GM18861 (cell line): Measurements from ENCODE around the gene SCGN.
A peak's percentile ranks its signal among the peaks of the same experiment; 100 is the strongest.

Experiments
- ATAC-seq: cut with Tn5 transposase; IDR thresholded peaks from one replicate; pipeline ENCODE4 v1.9.1; 2021; ENCODE audit not compliant: unreplicated experiment

SCGN gene, protein sequence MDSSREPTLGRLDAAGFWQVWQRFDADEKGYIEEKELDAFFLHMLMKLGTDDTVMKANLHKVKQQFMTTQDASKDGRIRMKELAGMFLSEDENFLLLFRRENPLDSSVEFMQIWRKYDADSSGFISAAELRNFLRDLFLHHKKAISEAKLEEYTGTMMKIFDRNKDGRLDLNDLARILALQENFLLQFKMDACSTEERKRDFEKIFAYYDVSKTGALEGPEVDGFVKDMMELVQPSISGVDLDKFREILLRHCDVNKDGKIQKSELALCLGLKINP

DNA sequence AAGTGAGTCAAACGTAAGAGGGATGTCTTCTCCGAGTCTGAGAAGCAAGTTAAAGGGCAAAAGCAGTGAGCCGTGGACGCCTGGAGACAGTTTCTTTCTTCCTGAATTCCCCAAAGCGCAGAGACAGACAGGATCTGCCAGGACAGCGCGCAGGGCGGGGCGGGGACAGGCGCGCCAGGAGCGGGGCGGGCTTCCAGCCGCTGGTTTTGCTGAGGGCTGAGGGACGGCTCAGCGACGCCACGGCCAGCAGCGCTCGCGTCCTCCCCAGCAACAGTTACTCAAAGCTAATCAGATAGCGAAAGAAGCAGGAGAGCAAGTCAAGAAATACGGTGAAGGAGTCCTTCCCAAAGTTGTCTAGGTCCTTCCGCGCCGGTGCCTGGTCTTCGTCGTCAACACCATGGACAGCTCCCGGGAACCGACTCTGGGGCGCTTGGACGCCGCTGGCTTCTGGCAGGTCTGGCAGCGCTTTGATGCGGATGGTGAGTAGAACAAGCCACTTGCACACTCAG is at the start of gene SCGN:
SCGN (plus strand) TSS at position 209 of the 509 bp plus-strand sequence; CDS start at position 398, 189 bp downstream.
- no peak for ATAC-seq

DNA sequence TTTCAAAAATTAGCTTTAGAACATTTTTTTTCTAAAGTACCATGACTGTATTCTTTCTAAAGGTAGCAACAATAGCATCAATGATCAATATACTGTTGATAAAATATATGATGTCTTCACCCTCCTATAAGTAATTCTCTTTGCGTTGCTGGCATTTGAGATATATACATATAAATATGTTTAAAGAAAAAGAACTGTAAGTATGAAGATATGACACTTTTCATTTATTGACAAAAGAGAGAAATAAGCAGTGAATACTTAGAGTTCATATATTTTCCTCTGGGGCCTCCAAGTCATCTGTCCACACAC is 49.4 kb upstream of the SCGN start:
- ATAC-seq = no peak

DNA sequence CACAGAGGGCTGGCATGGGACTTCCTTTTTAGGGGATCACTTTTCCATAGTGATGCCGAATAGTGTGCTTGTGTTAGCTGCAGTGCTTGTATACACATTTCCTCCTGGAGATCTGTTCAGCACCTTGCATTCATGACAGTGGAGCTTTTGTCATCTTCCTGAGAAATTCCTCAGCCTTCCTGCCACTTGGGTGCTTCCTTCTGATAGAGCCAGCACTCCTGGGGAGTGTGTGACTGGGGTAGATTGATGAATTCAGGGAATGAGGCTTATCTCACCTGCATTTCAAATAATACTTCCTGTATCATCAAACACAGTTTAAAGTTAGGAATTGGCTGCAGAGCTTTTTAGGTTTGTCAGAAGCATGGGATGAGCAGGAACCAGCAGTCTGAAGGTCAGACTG is 48.8 kb upstream of the SCGN start:
- ATAC-seq = no peak

DNA sequence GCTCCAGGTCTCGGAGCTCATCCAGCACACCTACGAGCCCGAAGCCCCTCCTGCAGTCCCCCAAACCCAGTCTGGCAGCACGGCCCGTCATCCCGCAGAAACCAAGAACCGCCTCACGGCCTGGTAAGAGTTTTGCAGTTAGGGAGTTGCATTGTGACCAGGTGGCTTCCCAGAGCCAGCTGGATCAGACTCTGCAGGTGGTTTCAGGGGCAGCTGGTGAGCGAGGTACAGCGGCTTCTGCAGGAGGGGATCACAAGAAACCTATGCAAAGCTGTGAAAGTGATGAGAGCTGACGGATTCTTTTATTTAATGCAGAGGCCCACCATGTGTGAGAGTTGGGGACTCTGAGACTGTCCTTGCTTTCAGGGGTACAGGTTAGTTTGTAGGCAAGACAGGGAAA is 45.9 kb upstream of the SCGN start:
- no peak for ATAC-seq

DNA sequence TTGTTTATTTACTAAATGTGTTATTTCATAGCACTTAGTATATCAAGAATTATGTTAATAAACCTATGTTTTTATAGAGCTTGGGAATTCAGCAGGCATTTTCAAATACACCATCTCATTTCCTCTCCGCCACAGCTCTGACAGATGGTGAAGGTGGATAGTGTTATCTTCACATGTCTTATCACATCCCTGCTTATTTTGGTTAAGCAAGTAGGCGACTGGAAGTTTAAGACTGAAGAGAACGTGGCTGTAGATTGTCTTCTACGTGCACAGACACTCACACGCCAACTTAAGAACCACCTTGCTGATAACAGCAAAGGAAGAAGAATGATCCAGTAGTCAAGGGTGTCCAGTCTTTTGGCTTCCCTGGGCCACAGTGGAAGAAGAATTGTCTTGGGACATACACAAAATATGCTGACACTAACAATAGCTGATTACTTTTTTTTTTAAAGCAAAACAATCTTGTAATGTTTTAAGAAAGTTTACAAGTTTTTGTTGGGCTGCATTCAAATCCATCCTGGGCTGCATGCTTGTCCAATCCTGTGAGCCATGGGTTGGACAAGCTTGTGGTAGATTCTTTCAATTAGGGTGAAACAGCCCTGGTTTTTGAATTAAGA is 43.3 kb upstream of the SCGN start:
- ATAC-seq = no peak

DNA sequence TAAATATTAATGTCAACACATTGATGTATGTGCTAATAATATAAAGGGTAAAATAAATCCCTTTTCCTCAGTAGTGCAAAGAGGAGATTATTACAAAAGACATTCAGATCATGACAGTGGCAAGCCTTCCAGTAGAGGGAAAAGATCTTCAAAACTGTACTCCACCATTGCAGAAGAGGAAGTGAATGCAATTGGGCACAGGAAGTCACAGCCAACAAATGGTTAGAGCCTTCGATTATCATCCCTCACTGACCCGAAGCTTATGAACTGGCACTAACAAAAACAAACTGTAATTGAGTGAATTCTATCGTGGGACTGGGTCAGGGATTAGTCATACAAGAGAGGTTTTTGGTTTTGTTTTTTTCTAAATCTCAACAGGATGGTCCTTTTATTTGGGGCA is 39.3 kb upstream of the SCGN start:
- no peak for ATAC-seq

DNA sequence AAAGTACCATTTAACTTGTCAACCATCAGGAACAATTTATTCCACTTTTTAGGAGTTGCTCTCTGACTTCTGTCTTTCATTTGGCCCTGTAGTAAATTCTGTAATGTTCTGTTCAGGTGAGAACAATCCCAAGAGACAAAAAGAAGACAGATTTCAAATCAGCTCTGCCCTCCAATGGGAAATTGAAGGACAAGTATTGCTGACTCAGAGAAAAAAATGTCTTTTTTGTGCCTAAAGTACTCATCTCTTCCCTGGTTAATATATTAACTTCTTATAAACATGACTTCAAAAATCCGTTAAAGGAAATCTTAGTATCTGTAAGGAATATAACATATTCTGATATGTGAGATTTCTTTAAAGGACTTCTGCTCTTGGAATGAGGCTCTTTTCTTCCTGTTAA is 38.6 kb upstream of the SCGN start:
- no peak for ATAC-seq

DNA sequence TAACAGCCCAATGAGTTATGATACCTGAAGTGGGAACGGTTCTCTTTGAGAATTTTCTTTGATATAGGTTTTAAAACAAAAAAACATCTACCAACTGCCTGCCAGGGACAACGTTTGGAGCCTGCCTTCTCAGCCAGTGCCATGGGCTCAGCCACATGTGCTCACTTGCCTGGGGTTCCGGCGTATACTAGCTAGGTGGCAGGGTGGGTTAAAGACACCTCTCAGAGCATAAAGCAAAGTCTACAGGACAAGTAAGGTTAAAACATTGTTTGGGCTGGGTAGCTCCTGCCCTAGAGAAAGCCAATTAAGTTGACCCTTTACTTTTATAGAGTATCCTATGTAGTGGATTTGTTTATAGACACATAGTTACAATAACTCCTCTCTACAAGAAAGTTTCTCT is 38.0 kb upstream of the SCGN start:
- ATAC-seq = no peak

DNA sequence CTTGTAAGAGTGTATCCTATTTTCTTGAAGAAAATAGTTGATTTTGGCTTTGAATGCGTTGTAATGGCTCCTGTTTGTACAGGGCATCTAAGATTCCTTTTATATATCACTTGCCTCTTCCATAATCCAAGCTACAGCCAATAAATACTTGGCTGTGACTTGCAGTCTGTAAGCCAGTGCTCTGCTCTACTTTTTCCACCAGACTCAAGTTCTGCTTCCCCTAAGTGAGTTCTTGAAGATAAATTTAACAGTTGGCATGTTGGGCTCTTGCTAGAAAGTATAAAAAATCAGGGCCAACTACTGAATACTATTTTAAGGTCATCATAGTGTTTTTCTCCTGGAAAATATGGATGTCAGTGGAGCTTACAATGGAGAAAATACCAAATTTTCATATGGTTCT is 36.5 kb upstream of the SCGN start:
- ATAC-seq = no peak

DNA sequence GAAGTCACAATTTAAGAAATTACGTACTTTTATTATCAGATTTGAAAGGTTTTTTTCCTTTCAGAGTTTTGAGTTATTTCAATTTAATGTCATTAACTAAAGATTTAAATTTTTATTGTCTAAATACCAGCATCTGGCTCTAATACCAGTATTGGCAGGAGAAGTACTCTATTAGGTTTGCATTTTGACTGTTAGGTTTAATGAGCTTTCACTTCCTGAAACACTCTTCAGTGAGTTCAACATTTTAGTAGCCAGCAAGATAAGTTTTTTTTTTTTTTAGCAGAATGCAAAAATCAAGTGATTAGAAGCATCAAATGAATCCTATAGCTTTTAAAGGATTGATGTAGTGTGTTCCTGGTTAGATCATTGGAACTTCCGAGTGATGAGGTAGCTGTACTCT is 34.0 kb upstream of the SCGN start:
- peak; percentile 70 for ATAC-seq

DNA sequence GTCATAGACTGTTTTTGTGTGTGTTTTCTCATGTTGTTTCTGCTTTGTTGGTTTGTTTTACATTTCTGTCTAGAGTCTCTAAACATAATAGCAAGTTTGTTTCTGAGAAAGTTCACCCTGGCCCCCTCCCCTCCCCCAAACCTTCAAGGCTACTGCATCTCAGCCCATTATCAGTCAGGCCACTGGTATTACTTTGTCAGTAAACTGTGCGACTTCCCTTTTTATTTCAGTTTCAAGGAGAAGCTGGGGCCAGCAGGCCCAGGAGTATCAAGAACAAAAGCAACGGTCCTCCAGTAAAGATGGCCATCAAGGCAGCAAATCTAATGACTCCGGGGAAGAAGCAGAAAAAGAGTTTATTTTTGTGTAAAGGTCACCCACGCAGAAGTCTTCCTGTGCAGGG is 32.8 kb upstream of the SCGN start:
- ATAC-seq = no peak

DNA sequence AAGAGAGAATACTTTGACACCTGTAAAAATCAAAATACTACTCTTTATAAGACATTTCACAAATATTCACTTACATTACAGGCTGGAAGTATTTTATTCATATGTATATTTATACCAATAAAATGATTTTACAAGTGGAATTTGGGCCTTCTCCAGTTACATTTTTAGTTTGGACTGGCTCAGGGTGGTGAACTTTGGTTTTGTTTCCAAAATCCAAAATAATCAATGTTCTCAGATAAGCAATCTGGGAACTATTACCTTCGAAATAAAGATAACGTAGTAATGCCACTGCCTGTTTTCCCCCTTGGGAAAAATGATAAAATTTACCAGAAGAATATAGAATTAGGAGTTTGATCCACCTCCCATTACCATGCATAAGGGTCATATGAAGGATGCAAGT is 31.6 kb upstream of the SCGN start:
- ATAC-seq = no peak

DNA sequence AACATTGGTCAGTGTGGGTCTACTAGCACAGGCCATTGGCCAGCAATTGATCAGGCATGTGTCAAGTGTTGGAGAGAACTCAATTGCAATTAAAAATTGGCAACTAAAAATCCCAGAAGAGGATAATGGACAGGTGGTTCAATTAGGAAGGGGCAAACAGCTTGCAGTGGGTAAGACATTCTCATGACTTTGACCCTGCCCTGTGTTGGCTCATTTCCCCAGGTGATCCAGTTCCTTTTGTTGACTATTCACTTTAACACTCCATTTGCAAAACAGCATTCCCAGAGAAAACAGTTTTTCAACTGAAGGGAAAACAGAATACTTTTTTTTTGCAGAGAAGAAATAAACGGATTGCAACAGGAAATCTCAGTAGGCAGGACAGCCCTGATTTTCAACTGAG is 28.9 kb upstream of the SCGN start:
- ATAC-seq = no peak

DNA sequence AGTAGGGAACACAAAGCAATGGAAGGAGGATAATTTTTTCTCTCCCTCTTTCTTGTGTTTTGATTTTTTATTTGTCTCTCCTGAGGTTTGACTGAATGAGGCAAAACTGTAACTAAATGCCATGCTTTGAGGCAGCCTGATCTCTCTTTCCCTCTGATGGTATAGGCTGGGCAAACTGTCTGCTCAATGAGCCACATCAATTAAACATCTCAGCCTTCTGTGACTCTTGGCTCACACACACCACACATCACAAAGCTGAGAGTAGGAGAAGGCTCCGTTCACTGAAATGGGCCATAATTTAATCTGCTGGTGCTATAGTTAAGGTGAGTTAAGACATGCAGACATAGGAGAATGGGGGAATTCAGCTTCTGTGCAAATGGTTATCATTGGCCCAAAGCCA is 28.1 kb upstream of the SCGN start:
- ATAC-seq = no peak

DNA sequence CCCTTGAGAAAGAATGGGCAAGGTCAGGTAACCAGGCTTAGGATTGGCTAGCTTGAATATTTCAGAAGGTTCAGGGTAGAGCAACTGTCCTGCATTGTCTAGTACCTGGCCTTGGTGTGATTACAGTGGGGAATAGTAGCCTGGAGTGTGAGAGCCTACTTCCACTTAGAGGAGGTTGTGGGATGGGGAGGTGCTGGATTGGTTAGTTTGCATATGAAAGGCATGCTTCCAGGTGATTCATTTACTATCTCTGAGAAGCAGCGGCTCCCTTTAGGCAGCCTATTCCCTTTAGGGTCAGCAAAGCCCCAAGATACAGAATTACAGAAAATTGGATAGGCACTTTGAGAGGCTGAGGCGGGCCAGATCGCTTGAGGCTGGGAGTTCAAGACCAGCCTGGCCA is 25.0 kb upstream of the SCGN start:
- no peak for ATAC-seq

DNA sequence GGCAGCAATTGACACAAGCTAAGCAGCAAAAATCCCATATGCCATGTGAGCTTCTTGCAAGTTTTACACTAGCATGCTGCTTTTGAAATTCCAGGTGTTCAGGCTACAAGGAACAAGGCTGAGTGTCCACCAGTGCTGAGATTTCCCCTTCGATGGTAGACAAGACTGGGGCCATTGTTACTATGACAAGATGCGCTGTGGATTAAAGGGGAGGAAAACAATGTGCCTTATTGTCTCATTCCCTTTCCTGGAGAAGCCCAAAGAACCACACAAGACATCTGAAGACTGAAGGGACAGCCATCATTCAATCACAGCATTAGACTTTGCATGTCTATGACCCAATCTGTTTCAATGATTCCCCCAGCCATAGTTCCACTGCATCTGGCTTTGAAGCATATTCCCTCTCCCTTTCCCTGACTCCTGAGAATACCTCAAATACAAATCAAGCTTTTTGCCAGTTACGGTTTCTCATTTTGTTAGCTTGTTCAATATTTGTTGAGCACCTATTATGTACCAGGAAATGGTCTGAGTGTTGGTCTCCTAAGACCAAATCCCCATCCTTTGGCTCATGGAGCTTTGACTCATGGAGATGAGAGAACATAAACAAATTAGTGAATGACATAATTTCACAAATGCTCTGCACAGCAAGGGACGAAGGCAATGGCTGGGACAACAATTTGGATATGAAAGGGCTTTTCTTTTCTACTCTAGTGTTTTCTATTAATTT is 23.4 kb upstream of the SCGN start:
- no peak for ATAC-seq

DNA sequence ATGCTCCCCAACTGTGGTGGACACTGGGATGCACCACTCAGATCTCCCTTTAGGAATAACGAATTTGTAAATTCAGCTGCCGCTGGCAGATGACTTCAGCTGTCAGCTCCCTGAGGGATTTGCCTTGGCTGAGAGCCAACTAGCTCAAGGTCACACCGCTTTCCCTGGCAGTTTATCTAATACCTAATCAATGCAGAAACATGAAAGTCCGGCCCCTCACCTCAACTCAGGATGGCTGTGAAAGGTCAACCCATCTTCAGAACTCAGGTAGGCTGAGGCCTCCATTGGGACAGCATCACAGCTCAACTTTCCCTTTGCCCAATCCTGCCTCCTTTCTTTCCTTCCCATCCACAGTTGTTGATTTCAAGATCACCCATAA is 22.8 kb upstream of the SCGN start:
- ATAC-seq = no peak

DNA sequence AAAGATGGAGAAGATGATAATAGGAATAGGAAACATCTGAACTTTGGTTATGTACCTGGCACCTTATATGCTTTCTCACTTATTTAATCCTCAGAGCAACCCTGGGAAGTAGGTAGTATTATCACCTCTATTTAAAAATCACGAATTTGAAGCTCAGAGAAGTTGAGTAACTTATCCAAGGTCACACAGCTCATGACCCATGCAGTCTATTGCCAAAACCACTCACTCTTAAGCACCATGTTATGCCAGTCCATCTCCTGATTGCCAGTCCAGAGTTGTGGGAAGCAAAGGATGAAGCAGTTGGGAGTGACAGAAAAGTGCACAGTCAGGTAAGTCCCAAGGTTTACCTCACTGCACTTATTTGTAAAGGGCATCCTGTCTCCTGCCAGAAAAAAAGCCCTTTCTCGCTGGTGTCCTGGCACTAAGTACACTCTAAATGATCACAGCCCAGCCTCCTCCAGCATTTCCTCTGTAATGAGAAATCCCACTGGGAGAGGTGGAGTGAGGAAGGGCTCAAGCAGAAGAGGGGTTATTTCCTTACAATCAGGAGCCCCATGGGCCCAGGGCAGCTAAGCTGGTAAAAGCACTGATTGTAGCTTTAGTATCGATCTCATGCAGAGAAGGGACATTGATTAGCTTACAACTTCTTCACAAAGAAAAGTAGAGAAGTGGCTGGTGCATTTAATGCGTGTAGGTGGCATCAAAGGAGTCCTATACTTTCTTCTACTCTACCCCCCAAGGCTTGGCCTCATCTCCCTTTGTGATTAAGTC is 21.3 kb upstream of the SCGN start:
- no peak for ATAC-seq

DNA sequence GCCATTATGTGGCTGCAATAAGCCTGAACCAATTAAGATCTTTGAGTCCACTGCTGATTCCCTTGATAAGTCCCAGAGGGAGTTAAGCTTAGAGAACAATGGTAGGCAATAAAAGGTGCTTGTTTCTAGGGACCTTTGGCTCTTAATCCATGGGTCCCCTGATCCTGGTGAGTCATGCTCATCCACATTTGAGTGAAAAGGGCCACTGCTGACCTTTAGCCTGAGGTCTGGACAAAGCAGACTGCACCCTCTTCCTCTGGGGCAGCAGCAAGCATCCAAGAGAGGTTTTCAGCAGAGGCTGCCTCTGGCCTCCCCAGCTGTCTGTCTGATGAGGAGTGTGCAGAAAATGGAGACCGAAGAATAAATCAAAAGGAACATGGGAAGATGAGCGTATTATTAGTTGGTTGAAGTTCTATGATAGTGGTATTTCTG is 16.1 kb upstream of the SCGN start:
- ATAC-seq = no peak

DNA sequence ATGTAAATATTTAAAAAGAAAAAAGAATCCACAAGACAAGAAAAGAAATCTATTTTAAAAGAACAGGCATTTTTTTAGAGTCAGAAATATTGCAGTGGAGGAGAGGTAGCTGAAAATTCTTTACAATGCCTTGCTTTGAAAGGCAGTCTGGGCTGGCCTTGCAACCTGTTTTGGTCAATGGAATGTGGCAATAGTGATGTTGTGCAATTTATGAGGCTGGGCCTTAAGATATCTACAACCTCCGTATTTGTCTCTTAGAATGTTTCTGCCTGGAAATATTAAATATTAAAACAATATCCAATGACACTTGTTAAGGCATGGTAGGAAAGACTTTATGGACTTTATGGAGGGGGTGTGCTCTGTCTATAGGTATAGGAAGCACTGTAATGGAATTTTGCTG is 14.8 kb upstream of the SCGN start:
- ATAC-seq = no peak

DNA sequence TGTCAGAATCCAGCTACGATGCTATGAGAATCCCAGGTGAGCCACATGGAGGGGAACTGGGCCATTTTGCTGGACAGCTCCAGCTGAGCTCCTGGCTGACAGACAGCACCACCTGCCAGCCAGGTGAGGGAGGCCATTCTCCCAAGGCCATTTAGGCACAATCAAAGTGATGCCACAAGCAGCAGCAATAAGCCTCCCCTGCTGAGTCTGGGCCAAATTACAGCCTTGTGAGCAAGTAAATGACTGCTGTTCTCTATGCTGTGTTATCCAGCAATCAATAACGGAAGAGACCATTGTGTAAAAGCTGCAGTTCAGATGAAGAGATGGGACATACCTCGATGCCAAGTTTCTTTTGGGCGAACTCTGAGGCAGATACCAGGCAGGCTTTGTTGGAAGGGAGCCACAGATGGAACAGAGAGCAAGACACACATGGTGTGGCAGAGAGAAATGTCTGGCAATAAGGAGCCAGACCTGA is 14.0 kb upstream of the SCGN start:
- no peak for ATAC-seq

DNA sequence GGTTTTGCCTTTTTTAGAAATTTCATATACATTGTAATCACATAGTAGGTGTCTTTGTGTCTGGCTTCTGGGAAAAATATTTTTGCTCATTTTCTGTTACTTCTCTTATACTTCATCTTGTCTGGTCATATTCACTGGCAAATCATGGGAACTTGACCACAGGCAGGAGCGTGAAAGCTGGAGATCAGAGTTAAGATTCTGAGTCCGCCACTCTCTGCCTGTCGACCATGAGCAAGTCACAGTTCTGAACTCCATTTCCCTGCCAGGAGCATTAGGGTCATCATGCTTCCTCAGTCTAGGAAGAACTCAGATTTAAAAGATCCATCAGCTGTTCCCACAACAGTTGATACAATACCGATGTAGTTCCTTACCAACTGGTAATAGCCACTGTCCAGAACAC is 12.4 kb upstream of the SCGN start:
- no peak for ATAC-seq
